ENCODE data around the gene HECTD1.
"Not testable (repeated sequence)": the region's sequence is repeated elsewhere in the genome, so short reads cannot be mapped to it uniquely, and the experiment has no call there.

Gene HECTD1

DNA sequence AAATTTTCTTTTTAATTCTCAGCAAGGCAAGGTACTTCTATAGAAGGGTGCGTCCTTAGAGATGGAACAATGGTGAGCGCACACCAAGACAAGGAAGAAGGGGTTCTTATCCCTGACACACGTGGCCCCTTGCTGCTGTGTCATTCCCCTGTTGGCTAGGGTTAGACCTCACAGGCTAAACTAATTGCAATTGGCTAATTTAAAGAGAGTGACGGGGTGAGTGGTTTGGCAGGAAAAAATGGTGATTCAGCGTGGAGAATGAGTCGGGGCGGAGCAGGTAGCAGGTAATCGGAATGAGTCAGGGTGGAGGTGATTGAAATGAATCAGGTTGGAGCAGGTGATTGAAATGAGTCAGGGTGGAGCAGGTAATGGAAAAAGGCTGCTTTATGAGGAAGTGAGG is 36.3 kb upstream of the HECTD1 start:
- H3K27ac ChIP-seq = no peak overlapping the region
- H3K4me2 ChIP-seq (ENCODE audit: low read length) = no peak overlapping the region
- no peaks in the 10 kb centered on the region for H3K4me1 ChIP-seq
- TF ChIP-seq, protein P1, sequence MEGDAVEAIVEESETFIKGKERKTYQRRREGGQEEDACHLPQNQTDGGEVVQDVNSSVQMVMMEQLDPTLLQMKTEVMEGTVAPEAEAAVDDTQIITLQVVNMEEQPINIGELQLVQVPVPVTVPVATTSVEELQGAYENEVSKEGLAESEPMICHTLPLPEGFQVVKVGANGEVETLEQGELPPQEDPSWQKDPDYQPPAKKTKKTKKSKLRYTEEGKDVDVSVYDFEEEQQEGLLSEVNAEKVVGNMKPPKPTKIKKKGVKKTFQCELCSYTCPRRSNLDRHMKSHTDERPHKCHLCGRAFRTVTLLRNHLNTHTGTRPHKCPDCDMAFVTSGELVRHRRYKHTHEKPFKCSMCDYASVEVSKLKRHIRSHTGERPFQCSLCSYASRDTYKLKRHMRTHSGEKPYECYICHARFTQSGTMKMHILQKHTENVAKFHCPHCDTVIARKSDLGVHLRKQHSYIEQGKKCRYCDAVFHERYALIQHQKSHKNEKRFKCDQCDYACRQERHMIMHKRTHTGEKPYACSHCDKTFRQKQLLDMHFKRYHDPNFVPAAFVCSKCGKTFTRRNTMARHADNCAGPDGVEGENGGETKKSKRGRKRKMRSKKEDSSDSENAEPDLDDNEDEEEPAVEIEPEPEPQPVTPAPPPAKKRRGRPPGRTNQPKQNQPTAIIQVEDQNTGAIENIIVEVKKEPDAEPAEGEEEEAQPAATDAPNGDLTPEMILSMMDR (IDR thresholded peaks at IDR 0.05) = no peak
- no peaks in the 10 kb centered on the region for H3K27me3 ChIP-seq (ENCODE audit: control insufficient read depth, insufficient read depth, low read length)
- no peaks in the 10 kb centered on the region for H3K9me3 ChIP-seq (ENCODE audit: control insufficient read depth, low read length)
- H3K36me3 ChIP-seq (ENCODE audit: control insufficient read depth, insufficient read depth, low read length) = no peaks in the 10 kb centered on the region
- no peaks in the 10 kb centered on the region for H3K79me2 ChIP-seq
- no peak overlapping the region for H3K4me3 ChIP-seq (ENCODE audit: low read depth, low read length)
- H3K9ac ChIP-seq = no peak overlapping the region
- no peak overlapping the region for H2AFZ ChIP-seq

DNA sequence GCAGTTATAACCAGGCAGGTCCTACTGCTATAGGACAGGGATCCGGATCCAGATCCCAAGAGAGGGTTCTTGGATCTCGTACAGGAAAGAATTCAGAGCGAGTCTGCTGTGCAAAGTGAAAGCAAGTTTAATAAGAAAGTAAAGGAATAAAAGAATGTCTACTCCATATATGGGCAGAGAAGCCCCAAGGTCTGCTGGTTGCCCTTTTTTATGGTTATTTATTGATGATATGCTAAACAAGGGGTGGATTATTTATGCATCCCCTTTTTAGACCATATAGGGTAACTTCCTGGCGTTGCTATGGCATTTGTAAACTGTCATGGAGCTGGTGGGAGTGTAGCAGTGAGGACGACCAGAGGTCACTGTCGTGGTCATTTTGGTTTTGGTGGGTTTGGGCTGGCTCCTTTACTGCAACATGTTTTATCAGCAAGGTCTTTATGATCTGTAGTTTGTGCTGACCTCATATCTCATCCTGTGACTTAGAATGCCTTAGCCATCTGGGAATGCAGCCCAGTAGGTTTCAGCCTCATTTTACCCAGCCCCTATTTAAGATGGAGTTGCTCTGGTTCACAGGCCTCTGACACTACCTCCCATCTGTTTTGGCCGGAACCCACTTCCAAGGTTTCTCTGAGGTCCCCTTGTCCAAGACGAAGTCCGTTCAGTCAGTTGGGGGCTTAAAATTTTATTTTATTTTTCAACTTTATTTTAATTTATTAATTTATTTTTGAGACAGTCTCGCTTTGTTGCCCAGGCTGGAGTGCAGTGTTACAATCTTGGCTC is 34.8 kb upstream of the HECTD1 start:
- not testable (repeated sequence) for H3K27me3 ChIP-seq (ENCODE audit: control insufficient read depth, insufficient read depth, low read length); H3K36me3 ChIP-seq (ENCODE audit: control insufficient read depth, insufficient read depth, low read length); H3K4me3 ChIP-seq (ENCODE audit: low read depth, low read length); H3K79me2 ChIP-seq; H3K9ac ChIP-seq; H3K4me1 ChIP-seq; H3K27ac ChIP-seq; H2AFZ ChIP-seq; H3K4me2 ChIP-seq (ENCODE audit: low read length); H3K9me3 ChIP-seq (ENCODE audit: control insufficient read depth, low read length)

DNA sequence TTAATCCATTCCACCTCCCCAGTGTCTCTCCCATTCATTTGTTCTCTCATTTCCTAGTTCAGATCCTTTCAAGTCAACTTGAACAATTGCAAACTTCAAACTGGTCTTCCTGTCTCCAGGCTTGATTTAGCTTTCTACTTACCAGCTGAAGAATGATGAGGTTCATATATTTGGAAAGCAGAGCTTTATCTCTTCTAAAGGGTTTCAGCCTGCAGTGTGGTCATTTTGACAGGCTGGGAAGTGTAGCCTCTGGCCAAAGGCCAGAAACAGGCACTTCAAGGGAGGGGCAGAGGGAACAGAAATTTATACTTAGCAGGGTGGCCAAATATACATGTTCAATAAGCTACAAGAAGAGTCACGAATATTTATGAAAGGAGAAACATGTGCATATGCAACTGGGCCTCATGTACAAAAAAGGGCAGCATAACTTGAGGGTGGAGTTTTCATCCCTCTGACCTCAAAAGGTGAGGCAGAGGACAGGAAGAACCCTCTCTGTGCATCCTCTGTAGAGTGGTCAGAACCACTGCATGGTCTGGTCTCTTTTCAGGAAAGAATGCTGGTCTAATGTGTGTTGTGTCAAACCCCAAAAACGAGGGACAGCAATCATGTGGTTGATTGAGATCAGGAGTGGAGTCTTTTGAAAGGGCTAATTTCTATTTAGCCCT is 34.0 kb upstream of the HECTD1 start:
- H3K27ac ChIP-seq = no peak overlapping the region
- no peak overlapping the region for H3K9ac ChIP-seq
- H3K36me3 ChIP-seq (ENCODE audit: control insufficient read depth, insufficient read depth, low read length) = no peaks in the 10 kb centered on the region
- no peak overlapping the region for H3K4me3 ChIP-seq (ENCODE audit: low read depth, low read length)
- no peak overlapping the region for H2AFZ ChIP-seq
- no peak overlapping the region for H3K4me2 ChIP-seq (ENCODE audit: low read length)
- no peaks in the 10 kb centered on the region for H3K27me3 ChIP-seq (ENCODE audit: control insufficient read depth, insufficient read depth, low read length)
- TF ChIP-seq, protein P1 (IDR thresholded peaks at IDR 0.05) = no peak
- no peaks in the 10 kb centered on the region for H3K79me2 ChIP-seq
- no peaks in the 10 kb centered on the region for H3K4me1 ChIP-seq
- no peaks in the 10 kb centered on the region for H3K9me3 ChIP-seq (ENCODE audit: control insufficient read depth, low read length)

DNA sequence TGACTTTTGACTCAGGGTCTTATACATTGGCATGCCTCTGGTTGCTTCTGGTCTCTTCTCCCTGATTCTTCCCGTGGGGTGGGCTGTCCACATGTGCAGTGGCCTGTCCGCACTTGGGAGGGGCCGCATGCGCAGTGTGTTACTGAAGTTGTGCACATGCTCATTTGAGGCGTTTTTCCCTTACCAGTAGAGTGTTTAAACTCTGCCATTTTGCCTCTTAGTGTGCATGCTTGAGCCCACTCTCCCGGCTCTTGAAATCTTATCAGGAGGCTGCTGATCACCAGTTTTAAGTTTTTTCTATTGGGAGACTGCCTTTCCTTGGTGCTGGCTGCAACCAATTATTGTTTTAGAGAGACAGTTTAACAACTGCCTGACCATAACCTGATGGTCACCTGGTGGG is 32.1 kb upstream of the HECTD1 start:
- Histone ChIP-seq H3K4me3 (ENCODE audit: low read depth, low read length) (no peak overlapping the region), H3K4me1 (no peaks in the 10 kb centered on the region), H3K27me3 (ENCODE audit: control insufficient read depth, insufficient read depth, low read length) (no peaks in the 10 kb centered on the region), H3K4me2 (ENCODE audit: low read length) (no peak overlapping the region), H3K27ac (no peak overlapping the region), H3K9ac (no peak overlapping the region), H3K79me2 (no peaks in the 10 kb centered on the region), H3K9me3 (ENCODE audit: control insufficient read depth, low read length) (no peaks in the 10 kb centered on the region), H3K36me3 (ENCODE audit: control insufficient read depth, insufficient read depth, low read length) (no peaks in the 10 kb centered on the region), H2AFZ (no peak overlapping the region)
- TF ChIP-seq, protein P1 (IDR thresholded peaks at IDR 0.05) = no peak

DNA sequence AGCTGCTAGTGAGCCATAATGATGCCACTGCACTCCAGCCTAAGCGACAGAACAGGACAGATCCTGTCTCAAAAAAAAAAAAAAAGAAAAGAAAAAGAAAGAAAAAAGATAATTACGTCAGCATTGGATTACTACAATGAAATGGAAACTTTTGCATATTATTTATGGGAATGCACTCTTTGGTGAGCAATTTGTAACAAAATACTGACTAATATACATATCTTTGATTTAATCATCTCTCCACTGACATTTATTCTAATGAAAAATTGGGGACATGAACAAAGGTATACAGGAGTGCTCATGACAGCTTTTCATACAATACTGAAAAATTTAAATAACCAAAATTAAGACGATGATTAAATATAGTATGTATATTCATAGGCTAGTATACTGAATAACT is 27.9 kb upstream of the HECTD1 start:
- no peak overlapping the region for H3K4me2 ChIP-seq (ENCODE audit: low read length)
- no peak overlapping the region for H3K27ac ChIP-seq
- H3K4me1 ChIP-seq = no peaks in the 10 kb centered on the region
- no peaks in the 10 kb centered on the region for H3K9me3 ChIP-seq (ENCODE audit: control insufficient read depth, low read length)
- H3K4me3 ChIP-seq (ENCODE audit: low read depth, low read length) = no peak overlapping the region
- no peaks in the 10 kb centered on the region for H3K27me3 ChIP-seq (ENCODE audit: control insufficient read depth, insufficient read depth, low read length)
- H3K36me3 ChIP-seq (ENCODE audit: control insufficient read depth, insufficient read depth, low read length) = no peaks in the 10 kb centered on the region
- no peaks in the 10 kb centered on the region for H3K79me2 ChIP-seq
- TF ChIP-seq, protein P1 (IDR thresholded peaks at IDR 0.05) = no peak
- no peak overlapping the region for H3K9ac ChIP-seq
- no peak overlapping the region for H2AFZ ChIP-seq
